ENCODE data around the gene LAMTOR5. TPM values are rescaled to one million over a fixed set of nuclear protein-coding genes. Genes with fewer than 3 reads are reported as not detected.

The LAMTOR5 gene
- total and polyA plus RNA-seq, 2 experiments from 2014 or later, result 45.4 to 168 TPM

DNA sequence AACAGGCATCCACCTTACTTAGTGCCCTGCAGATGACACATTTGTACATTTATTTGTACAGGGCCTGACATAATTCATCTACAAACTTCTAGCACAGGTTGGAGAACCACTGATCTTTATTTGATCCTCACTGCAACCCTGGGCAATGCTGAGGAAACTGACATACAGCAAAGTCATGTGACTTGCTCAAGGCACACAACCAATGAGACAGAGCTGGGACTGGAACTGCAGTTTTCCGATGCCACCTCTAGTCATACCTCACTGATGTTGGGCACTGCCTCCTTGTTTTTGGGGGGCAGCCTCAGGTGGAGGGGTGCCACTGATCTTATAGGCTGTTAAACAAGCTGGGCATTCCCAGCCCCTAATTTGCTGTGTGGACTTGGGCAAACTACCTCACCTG is 46.8 kb upstream of the LAMTOR5 start:
- Histone ChIP-seq H3K9me3 (ENCODE audit: low read depth) (no peaks in the 10 kb centered on the region), H4K20me1 (ENCODE audit: insufficient read depth, poor library complexity, severe bottlenecking) (no peaks in the 10 kb centered on the region), H3K36me3 (replicated peaks; ENCODE audit: insufficient read depth, low read depth) (no peaks in the 10 kb centered on the region), H2AFZ (no peak overlapping the region), H3K4me2 (no peak overlapping the region), H3K9me2 (replicated peaks; ENCODE audit: insufficient read depth) (no peaks in the 10 kb centered on the region), H3K27ac (no peak overlapping the region), H3K4me3 (no peak overlapping the region), H3K4me1 (ENCODE audit: insufficient read depth) (peaks cover 4% of the 10 kb centered on the region), H3K27me3 (peaks cover 7% of the 10 kb centered on the region), H3K79me2 (no peaks in the 10 kb centered on the region)
- 100% methylated on average over 1 of the region's 1 CpG for WGBS (ENCODE audit: low lambda C conversion rate, missing lambda C conversion rate)
- TF ChIP-seq EZH2 (IDR thresholded peaks at IDR 0.05; ENCODE audit: borderline replicate concordance) (no peak), EZH2phosphoT487 (IDR thresholded peaks at IDR 0.05; ENCODE audit: low read depth, severe bottlenecking, unreplicated experiment) (no peak)
- TF ChIP-seq, protein P1, sequence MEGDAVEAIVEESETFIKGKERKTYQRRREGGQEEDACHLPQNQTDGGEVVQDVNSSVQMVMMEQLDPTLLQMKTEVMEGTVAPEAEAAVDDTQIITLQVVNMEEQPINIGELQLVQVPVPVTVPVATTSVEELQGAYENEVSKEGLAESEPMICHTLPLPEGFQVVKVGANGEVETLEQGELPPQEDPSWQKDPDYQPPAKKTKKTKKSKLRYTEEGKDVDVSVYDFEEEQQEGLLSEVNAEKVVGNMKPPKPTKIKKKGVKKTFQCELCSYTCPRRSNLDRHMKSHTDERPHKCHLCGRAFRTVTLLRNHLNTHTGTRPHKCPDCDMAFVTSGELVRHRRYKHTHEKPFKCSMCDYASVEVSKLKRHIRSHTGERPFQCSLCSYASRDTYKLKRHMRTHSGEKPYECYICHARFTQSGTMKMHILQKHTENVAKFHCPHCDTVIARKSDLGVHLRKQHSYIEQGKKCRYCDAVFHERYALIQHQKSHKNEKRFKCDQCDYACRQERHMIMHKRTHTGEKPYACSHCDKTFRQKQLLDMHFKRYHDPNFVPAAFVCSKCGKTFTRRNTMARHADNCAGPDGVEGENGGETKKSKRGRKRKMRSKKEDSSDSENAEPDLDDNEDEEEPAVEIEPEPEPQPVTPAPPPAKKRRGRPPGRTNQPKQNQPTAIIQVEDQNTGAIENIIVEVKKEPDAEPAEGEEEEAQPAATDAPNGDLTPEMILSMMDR (IDR thresholded peaks at IDR 0.05; ENCODE audit: poor library complexity), result no peak
- no peak for DNase-seq (ENCODE audit: low spot score)

DNA sequence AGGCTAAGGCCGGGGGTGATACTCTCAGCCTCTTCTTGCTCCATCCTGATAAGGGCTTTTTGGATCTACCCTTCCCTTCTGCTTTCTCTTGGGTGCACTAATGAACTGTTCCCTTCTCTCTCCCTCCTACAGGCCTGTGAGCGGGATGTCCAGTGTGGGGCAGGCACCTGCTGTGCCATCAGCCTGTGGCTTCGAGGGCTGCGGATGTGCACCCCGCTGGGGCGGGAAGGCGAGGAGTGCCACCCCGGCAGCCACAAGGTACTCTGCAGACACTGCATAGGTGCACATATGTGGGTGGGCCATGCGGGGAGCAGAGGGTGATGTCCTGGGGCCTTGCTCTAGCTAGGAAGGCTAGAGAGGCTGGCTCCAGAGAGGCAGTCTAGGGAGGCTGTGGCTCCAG is 46.3 kb upstream of the LAMTOR5 start:
- Histone ChIP-seq H2AFZ (no peak overlapping the region), H3K4me1 (ENCODE audit: insufficient read depth) (peaks cover 4% of the 10 kb centered on the region), H3K9me2 (replicated peaks; ENCODE audit: insufficient read depth) (no peaks in the 10 kb centered on the region), H3K4me2 (no peak overlapping the region), H4K20me1 (ENCODE audit: insufficient read depth, poor library complexity, severe bottlenecking) (no peaks in the 10 kb centered on the region), H3K79me2 (no peaks in the 10 kb centered on the region), H3K4me3 (no peak overlapping the region), H3K27ac (no peak overlapping the region), H3K27me3 (peaks cover 7% of the 10 kb centered on the region), H3K9me3 (ENCODE audit: low read depth) (no peaks in the 10 kb centered on the region), H3K36me3 (replicated peaks; ENCODE audit: insufficient read depth, low read depth) (no peaks in the 10 kb centered on the region)
- 92% methylated on average over 9 of the region's 9 CpGs for WGBS (ENCODE audit: low lambda C conversion rate, missing lambda C conversion rate)
- TF ChIP-seq EZH2 (IDR thresholded peaks at IDR 0.05; ENCODE audit: borderline replicate concordance), result no peak
- TF ChIP-seq, protein P1 (IDR thresholded peaks at IDR 0.05; ENCODE audit: poor library complexity), result no peak
- TF ChIP-seq EZH2phosphoT487 (IDR thresholded peaks at IDR 0.05; ENCODE audit: low read depth, severe bottlenecking, unreplicated experiment), result no peak
- no peak for DNase-seq (ENCODE audit: low spot score)

DNA sequence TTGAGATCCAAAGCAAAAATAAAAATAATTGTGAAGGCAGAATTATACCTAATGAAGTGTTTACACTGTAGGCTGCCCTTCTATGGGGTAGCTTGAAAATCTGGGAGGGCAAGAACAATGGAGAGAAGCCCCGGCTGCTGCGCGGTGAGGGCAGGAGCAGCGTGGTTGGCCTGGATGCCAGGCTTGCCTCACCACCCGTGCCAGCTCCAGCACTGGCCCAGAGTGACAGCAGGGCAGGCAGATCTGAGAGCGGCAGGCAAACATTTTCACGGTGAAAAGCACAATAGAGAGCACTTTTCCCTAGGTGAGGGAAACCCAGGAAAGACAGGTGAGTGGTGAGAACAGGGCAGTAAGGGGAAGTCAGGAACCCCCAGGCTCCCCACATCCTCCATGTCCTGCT is 44.8 kb upstream of the LAMTOR5 start:
- Histone ChIP-seq H4K20me1 (ENCODE audit: insufficient read depth, poor library complexity, severe bottlenecking) (no peaks in the 10 kb centered on the region), H3K4me2 (no peak overlapping the region), H3K4me3 (no peak overlapping the region), H2AFZ (no peak overlapping the region), H3K9me2 (replicated peaks; ENCODE audit: insufficient read depth) (no peaks in the 10 kb centered on the region), H3K79me2 (no peaks in the 10 kb centered on the region), H3K36me3 (replicated peaks; ENCODE audit: insufficient read depth, low read depth) (no peaks in the 10 kb centered on the region), H3K27me3 (peaks cover 9% of the 10 kb centered on the region), H3K9me3 (ENCODE audit: low read depth) (no peaks in the 10 kb centered on the region), H3K27ac (no peak overlapping the region), H3K4me1 (ENCODE audit: insufficient read depth) (peaks cover 4% of the 10 kb centered on the region)
- DNase-seq (ENCODE audit: low spot score), result no peak
- 83% methylated on average over 7 of the region's 7 CpGs for WGBS (ENCODE audit: low lambda C conversion rate, missing lambda C conversion rate)
- TF ChIP-seq EZH2 (IDR thresholded peaks at IDR 0.05; ENCODE audit: borderline replicate concordance), result no peak
- TF ChIP-seq, protein P1 (IDR thresholded peaks at IDR 0.05; ENCODE audit: poor library complexity), result no peak

DNA sequence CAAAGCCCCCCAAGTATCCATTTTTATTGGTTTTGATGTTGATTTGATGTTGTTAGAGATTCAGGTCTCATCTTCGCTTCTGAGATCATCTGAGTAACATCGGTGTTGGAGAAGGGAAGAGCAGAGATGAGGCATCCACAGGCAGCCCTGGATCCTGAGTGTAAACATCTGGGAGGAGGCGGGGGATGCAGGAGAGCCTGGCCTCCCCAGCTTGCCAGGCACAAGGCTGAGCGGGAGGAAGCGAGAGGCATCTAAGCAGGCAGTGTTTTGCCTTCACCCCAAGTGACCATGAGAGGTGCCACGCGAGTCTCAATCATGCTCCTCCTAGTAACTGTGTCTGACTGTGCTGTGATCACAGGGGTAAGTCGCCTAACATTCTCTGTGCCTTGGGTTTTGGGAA is 43.4 kb upstream of the LAMTOR5 start, which contains the start of gene PROK1:
Gene PROK1 (plus strand): TSS at position 221 of the 400 bp plus-strand sequence. CDS start 68 bp downstream, at position 289.
- H4K20me1 ChIP-seq (ENCODE audit: insufficient read depth, poor library complexity, severe bottlenecking), result no peaks in the 10 kb centered on the region
- peaks cover 9% of the 10 kb centered on the region for H3K27me3 ChIP-seq
- no peaks in the 10 kb centered on the region for H3K36me3 ChIP-seq (replicated peaks; ENCODE audit: insufficient read depth, low read depth)
- WGBS (ENCODE audit: low lambda C conversion rate, missing lambda C conversion rate), result 81% methylated on average over 8 of the region's 8 CpGs
- H3K4me1 ChIP-seq (ENCODE audit: insufficient read depth), result peaks cover 4% of the 10 kb centered on the region
- no peak within 1 kb of the TSS for H3K27ac ChIP-seq
- no peak within 1 kb of the TSS for H2AFZ ChIP-seq
- no peak within 1 kb of the TSS for H3K4me3 ChIP-seq
- no peaks in the 10 kb centered on the region for H3K9me2 ChIP-seq (replicated peaks; ENCODE audit: insufficient read depth)
- DNase-seq (ENCODE audit: low spot score), result no peak
- no peaks in the 10 kb centered on the region for H3K9me3 ChIP-seq (ENCODE audit: low read depth)
- no peak for TF ChIP-seq EZH2 (IDR thresholded peaks at IDR 0.05; ENCODE audit: borderline replicate concordance)
- TF ChIP-seq EZH2phosphoT487 (IDR thresholded peaks at IDR 0.05; ENCODE audit: low read depth, severe bottlenecking, unreplicated experiment), result no peak
- TF ChIP-seq, protein P1 (IDR thresholded peaks at IDR 0.05; ENCODE audit: poor library complexity), result no peak
- H3K4me2 ChIP-seq, result no peak within 1 kb of the TSS
- no peaks in the 10 kb centered on the region for H3K79me2 ChIP-seq

All from hepatocyte (in vitro differentiated cells).